Dedifferentiated amniotic fluid mesenchymal stem cell (primary cell): Measurements from ENCODE around the gene KCTD11.
A peak's percentile ranks its signal among the peaks of the same experiment; 100 is the strongest.

Source experiments
- DNase-seq: peaks from one replicate; pipeline ENCODE4 v3.0.0-alpha.2; 2016; ENCODE audit errors: extremely low spot score

KCTD11 gene

DNA sequence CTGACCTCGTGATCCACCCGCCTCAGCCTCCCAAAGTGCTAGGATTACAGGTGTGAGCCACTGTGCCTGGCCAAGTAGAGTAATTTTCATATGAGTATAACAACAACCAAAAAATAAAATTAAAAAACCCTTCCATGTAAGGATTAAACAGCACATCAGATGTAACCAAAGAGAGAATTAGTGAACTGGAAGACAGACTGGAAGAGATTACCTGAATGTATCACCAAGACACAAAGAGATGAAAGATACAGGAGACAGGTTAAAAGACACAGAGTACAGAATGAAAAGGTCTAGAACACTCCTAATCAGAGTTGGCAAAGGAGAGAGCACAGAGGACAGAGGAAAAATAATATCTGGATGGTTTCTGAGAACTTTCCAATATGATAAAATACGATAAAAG lies 27.2 kb downstream of the KCTD11 start:
- DNase-seq = no peak

DNA sequence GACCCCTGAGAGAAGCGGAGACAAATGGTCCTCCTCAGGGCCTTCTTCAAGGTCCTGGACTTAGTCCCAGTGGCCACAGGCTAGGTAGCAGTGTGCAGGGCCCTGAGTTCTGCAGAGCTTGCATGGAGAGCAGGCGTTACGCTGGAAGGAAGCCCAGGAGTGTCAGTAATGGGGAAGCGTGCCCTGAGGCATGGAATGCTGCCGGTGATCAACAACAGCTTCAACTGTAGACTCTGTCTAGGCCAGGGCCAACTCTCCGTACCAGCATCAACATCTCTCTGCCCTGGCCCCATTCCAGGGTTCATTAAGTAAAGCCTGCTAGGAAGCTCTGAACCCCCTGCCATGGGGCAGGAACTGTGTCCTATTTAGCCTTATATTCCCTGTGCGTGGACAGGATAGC lies 28.4 kb downstream of the KCTD11 start:
- DNase-seq = no peak

DNA sequence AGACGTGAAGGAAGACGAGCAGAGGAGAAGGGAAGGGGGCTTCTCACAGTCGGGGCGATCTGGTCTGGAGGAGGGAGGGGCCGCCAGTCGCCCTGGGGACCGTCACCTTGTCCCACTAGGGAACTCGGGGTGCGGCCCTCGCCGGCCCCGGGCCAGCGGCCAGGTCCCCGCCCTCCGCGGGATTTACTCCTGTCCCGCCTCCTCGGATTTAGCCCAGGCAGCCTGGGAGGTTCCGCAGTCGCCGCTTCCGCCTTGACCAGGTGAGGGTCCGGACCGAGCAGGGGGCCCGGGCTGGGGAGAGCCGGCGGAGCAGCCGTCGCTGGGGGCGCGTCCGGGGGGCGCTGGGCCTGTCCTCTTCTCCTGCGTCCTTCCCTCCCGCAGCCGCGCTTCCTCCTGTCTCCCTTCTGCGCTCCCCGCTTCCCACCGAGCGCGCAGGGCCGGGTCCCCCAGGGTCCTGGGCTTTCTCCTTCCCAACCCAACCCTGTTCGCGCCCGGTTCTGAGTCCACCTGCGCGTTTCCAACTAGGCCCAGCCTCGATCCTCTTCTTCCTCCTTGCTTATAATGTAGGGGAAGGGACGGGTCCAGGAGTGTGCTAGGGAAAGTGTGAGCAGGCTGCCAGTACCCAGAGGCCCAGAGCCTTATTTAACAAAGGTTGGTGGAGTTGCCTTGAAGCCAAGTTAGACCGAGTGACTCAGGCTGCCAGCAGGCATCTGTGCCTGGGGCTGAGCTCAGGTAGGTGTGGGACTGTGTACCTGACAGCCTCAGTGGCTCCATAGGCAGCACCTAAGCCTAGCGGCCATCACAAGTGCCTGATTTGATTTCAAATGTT lies 29.1 kb downstream of the KCTD11 start, which contains the start of gene TNK1:
TSS of gene TNK1 (plus strand) at position 235 of the 829 bp plus-strand sequence. CDS start 1,838 bp downstream, outside the sequence.
- DNase-seq = no peak

DNA sequence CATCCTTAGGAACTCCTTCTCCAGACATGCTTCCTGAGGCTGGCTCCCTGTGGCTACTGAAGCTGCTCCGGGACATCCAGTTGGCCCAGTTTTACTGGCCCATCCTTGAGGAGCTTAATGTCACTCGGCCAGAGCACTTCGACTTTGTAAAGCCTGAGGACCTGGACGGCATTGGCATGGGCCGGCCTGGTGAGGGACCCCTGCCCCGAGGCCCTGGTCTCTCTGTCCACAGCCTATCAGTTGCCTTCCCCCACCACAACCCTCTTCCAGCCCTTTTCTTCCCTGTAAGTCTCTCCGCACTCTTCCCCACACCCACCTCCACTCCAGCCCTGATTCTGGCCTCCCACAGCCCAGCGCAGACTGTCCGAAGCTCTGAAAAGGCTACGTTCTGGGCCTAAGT lies 30.9 kb downstream of the KCTD11 start:
- no peak for DNase-seq

DNA sequence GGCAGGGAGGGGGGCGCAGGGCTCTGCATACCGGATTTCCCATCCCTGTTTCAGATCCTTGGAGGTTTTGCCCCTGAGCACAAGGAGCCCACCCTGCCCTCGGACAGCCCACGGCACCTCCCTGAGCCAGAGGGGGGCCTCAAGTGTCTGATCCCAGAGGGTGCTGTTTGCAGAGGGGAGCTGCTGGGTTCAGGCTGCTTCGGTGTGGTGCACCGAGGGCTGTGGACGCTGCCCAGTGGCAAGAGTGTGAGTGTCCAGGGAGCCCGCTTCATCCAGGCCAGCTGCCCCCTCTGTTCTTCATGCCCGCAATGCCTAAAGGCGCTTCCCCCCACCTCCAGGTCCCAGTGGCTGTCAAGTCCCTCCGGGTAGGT lies 31.4 kb downstream of the KCTD11 start:
- no peak for DNase-seq

DNA sequence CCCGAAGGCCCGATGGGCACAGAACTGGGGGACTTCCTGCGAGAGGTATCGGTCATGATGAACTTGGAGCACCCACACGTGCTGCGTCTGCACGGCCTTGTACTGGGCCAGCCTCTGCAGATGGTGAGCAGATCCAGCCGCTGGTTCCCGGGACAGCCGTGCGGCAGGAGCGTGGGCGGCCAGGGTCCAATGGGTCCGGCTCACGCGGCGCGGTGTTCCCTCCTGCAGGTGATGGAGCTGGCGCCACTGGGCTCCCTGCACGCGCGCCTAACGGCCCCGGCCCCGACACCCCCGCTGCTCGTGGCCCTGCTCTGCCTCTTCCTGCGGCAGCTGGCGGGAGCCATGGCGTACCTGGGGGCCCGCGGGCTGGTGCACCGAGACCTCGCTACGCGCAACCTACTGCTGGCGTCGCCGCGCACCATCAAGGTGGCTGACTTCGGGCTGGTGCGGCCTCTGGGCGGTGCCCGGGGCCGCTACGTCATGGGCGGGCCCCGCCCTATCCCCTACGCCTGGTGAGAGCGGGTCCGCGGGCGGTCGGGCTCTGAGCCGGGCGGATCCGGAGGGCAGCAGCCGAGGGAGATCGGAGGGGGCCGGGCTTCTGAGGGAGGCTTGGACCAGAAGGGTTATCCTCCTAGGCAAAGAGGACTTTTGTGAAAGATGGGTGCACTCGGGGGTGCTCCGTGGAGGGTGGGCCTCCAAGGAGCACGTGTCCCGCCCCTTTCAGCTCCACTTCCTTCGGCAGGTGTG lies 32.0 kb downstream of the KCTD11 start:
- DNase-seq = no peak

DNA sequence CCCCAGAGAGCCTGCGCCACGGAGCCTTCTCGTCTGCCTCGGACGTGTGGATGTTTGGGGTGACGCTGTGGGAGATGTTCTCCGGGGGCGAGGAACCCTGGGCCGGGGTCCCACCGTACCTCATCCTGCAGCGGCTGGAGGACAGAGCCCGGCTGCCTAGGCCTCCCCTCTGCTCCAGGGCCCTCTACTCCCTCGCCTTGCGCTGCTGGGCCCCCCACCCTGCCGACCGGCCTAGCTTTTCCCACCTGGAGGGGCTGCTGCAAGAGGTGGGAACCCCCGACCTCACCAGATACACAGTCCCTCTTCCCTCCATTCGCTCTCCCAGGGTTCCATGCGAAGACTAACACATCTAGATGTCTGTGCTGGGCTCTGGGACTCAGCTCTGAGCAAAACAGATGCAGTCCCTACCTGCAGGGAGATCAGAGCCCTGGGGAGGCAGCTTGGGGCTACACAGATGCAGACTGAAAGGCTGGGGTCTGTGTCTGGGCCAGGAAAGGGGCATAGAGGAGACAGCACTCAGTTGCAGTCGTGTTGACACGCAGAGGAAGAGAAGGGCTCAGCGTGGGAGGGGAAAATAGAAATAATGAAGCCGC lies 32.6 kb downstream of the KCTD11 start:
- no peak for DNase-seq

DNA sequence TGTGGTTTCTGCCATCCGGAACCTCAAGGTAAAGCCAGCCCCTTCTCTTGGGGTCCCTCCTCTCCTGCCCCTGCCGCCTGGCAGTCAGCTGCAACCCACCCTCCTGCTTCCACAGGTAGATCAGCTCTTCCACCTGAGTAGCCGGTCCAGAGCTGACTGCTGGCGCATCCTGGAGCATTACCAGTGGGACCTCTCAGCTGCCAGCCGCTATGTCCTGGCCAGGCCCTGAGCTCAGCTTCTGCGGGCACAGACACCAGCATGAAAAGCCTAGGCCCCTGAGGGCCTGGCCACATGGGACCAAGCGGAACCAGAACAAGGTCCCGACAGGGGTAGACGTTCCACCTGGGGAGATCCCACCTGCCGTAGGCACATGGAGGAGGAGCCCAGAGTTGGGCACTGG lies 36.9 kb downstream of the KCTD11 start:
- DNase-seq = no peak

DNA sequence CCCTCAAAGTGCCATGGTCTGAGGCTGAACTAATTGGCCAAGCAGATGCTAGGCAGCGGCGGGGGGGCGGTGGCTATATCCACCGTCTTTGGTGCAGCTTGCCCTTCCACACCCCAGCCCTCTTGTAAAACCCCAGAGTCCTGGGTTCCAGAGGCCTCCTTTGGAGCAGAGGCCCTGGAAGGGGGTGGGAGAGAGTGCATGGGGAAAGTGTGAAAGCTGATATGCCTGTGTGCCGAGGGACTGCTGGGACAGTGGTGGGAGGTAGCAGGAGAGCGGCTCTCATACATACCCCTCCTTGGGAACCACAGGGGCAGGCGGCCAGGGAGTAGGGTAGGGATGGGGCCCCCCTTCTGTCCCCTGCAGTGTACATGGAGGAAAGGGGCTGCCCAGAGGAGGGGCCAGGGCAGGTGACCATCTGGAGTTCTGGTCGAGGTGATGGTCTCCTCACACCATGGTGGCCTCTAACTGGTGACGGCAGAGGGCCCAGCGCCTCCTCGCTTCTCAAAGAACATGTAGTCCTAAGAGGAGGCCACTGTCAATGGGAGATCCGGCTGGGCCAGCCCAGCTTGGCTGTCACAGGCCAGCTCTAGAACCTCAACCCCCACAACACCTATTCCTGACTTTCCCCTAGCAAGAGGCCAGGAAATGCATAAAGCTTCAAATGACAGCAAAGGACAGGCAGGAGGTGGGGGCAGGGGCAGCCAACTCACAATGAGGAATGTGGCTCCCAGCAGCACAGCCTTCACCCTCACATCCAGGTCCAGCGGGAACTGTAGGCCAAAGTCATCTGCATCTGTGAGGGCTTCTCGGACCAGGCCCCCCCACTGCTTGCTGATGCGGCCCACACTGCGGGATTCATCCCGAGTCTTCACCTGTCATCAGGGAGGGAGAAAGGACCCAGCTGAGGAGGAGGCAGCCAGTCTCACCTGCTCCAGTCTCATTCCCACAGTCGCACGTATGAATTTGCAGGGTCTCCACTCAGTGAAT lies 38.3 kb downstream of the KCTD11 start:
- DNase-seq = no peak

DNA sequence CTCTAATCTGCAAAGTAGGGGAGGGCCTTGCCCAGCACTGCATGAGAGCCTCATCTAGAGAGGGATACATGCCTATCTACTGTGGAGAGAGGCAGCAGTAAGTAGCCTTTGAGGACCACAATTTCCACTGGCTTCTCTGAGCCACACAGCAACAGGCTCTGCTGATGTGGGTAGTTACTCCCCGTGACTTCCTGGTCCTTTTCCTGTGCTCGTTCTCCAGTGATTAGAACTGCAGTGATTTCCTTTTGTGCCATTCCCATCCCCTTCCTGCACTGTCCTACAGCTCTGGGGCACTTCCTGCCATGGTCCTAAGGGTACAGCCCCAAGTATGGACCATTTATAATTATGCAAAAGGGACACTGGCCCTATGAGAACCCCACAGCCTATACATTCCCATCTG lies 39.3 kb downstream of the KCTD11 start:
- DNase-seq = no peak

DNA sequence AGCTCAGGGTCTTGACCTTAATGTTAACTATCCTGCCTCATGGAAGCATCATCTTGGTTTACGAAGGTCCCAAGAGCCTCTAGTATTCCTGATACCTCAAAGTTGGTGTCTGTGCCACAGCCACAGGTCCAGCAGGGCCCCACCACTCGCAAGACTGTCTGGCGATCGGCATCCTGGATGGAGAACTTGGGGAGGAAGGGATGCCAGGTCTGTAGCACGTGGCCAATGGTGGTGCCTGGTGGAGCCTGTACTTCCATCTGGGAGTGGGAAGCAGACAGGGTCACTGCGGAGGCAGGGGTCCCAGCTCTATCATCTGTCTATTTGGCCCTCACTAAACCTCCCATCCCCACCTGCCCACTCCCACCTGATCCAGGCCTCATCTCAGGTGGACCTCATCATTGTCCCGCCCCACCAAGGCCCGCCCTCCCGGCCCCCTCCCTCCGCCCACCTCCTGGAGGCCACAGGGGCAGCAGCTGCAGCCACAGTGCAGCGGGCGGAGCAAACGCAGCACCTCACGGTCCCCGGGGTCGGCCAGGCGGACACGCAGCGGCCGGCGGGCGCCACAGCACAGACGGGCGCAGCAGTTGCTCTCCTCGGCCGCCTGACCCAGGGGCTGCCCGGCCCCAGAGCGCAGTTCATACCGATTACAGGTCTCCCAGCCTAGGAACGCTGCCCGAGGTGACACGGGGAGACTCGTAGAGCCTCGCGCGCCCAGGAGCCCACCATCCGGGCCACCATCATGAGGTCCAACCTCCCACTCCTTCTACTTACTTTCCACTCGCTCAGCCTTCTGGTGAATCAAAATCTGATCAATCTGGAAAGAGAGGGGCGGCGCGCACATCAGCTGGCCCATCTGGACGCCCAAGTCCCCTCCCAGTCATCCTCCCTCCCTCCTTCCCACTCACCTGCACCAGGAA lies 41.0 kb downstream of the KCTD11 start:
- no peak for DNase-seq

DNA sequence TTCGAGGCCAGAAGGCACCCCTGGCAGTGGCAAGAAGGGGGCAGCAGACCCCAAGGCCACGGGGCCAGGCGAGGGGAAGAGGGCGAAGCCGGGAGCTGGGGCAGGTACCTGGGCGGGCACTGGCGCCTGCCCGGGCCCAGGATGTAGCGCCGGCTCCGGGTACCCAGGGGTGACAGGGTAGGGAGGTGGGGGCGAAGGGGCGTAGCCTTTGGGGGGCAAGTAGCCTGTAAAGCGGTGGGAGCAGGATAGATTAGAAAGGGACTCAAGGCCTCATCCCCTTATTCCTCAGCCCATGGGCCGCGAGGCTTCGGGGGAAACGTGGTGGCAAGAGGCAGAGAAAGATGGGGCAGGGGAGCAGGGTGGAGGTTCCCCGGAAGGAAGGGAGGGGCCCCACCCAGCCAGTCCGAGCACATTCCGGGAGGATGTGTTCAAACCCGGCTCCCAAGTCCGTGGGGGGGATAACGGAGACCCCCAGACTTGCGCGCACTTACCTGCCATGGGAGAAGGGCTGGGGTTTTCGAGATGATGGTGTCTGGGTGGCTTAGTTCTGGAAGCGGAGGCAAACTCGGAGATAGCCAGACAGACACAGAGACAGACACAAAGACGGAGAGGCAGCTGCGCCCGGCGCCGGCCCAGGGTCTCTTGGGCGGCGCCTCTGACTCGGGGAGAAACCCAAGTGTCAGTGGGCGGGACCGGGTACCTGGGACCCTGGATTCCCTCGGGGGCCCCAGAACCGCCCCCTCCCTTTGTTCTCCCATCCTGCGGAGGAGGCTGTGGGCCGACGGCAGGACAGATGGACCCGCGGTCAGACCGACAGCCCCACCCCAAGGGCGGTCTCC lies 41.9 kb downstream of the KCTD11 start:
- DNase-seq = no peak

DNA sequence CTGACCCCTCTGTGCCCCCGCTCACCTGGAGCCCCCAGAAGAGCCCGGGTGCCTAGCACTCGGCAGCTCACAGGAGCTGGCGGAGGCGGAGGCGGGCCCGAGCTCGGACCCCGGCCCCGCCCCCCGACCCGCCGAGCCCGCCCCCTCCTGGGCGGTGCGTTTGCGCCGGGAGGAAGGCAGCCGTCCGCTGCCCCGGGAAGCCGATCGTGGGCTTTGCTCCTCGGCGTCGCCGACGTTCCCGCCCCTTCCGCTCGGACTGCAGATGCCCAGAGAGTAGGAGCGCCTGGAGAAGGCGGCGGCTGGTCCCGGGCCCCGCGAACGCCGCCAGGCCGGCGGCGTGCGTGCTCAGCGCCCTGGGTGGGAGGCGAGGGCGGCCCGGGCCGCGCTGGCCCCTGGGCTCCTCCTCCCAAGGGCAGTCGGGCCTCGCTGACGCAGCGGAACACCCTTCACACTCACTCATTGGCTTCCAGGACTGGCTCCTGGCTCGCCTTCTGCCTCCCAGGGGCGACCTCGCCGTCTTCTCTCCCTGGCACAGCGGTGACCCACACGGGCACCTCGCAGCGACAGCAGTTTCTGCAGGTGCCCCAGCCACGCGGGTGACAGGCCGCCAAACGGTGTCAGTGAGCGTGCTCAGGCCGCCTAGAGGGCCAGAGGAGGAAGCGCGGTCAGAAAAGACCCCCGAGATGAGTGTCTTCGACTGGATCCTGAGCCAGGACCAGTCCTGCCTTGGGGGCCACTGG lies 42.7 kb downstream of the KCTD11 start, which contains the start of gene PLSCR3:
TSS of gene PLSCR3 (minus strand) at position 74 of the 740 bp plus-strand sequence. CDS start 415 bp downstream, outside the sequence.
- DNase-seq = peak; percentile 62

DNA sequence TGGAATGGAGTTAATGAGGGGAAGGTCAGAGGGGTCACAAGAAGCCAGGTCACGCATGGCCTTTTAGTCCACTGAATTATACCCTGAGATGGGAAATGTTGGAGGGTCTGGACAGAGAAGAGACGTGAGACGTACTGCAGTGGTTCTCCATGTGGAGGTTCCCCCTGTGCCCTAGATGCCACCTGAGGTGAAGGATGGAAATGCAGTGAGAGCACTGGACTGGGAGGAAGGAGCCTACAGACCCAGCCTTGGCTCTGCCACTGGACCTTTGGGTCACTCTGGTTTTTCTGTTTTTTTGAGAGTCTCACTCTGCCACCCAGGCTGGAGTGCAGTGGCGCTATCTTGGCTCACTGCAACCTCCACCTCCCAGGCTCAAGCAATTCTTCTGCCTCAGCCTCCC lies 44.2 kb downstream of the KCTD11 start:
- no peak for DNase-seq

DNA sequence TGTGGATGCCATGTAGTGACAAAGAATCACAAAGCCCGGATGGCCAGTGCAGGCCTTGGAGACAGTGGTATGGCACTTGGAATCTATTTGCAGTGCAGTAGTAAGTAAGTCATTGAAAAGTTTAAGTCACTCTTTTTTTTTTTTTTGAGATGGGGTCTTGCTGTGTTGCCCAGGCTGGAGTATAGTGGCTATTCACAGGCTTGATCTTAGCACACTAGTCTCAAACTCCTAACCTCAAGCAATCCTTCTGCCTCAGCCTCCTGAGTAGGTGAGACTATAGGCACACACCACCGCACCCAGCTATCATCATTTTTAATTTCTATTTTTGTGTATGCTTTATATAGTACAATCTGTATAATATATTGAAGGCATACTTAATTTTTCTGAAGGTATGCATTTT lies 46.6 kb downstream of the KCTD11 start:
- DNase-seq = no peak

DNA sequence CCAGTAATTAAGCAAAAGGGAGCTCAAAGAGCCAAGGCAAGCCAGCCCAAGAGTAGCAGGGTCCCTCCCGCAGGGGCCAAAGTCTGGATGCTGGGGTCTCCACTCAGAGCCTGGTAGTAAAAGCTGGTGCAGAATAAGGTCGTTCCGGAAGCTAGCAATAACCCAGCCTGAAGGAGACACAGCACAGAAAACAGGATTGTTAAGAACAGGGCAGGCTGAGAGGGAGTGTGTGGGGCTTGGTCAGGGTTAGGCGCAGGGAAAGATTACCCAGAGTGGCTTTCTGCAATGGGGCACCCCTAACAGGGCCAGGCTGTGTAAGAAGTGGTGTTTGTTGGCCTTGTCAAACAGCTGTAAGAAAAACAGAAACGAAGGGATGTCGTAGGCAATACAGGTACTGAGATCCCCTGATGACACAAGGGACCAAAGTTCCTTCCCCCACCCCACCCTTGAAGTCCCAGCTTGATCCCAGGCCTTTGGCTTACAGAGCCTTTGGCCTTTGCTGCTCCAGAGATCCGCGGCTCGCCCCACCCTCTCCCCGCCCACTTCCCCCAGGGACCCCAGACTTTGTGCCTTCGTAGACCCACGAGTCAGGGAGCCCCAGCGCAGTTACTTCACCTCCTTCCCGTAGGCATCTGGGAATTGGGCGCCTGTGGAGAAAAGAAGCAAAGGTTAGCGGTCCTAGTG lies 51.2 kb downstream of the KCTD11 start:
- no peak for DNase-seq

DNA sequence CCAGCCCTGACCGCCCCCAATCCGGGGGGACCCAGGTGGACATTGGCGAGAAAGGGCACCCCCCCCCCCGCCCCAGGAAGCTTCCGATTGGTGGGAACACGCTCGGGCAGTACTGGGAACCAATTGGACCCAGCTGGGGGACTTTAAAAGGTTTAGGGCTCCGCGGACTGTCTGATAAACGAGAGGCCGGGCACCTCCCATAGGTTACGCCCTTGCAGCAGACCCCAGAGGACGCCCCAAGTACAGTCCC lies 51.7 kb downstream of the KCTD11 start:
- DNase-seq = peak; percentile 29

DNA sequence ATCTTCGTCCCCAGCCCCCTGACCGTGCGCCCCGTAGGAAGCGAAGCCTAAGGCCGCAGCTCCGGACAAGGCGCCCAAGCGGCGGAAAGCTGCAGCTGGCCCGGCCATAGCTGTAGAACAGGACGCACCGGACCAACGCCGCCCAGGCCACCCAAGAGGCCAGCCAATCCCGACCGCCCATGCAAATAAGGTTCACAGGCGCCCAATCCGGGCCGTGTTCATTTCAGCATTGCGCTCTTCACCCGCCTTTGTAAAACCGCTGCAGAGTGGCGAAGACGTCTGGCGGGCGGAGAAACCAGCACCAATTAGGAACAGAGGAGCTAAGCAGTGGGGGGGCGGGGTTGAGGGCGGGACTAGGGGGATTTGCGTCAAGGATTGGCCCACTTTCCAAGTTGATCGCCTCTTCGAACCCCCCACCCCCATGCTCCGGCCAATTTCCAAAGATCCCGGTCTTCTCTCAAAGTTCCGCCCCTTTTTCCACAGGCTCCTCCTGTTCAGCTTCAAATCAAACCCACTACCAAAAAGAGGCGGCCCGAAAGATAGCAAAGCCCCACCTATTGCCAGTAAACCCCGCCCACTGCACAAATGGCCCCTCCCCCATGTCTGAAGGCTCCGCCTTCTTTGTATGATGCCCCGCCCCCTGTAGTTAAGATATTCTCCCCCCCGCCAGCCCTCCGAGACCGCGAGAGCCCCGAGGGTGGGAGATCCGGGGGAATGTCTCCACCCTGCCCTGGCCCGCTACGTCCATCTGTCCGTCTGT lies 52.2 kb downstream of the KCTD11 start, which contains the start of gene TMEM256:
TSS of gene TMEM256 (minus strand) at position 121 of the 760 bp plus-strand sequence. CDS start at position 108, 13 bp downstream.
- peak; percentile 100 for DNase-seq
